Activated CD4-positive, CD25-positive, alpha-beta regulatory T cell (primary cell): Measurements from ENCODE around the gene ITPRID1.
"Not testable (repeated sequence)": the region's sequence is repeated elsewhere in the genome, so short reads cannot be mapped to it uniquely, and the experiment has no call there.

Experiments used
- DNase-seq, 4 experiments: peaks; one replicate each; lab custom pipeline; 2025; lab: John Stamatoyannopoulos, UW

ITPRID1 gene

GRCh38 chr7:31516680-31517502, 3.0 kb downstream of the ITPRID1 start:
- DNase-seq: no peak

- DNase-seq: no peak
Measured at GRCh38 chr7:31517513-31517912, 3.6 kb downstream of the ITPRID1 start.

GRCh38 chr7:31518766-31519165, 4.9 kb downstream of the ITPRID1 start:
- no peak for DNase-seq

GRCh38 chr7:31521336-31522010, 7.6 kb downstream of the ITPRID1 start:
- DNase-seq: no peak

- DNase-seq: no peak
Measured at GRCh38 chr7:31526864-31527263, 13.0 kb downstream of the ITPRID1 start.

GRCh38 chr7:31529103-31529502, 15.2 kb downstream of the ITPRID1 start:
- no peak for DNase-seq

GRCh38 chr7:31540651-31541185, 26.8 kb downstream of the ITPRID1 start:
- not testable (repeated sequence) for DNase-seq

- DNase-seq: no peak
Measured at GRCh38 chr7:31545549-31545948, 31.7 kb downstream of the ITPRID1 start.

- DNase-seq: no peak
Measured at GRCh38 chr7:31549611-31550010, 35.7 kb downstream of the ITPRID1 start.

- no peak for DNase-seq
Measured at GRCh38 chr7:31550432-31550831, 36.5 kb downstream of the ITPRID1 start.

- DNase-seq: no peak
Measured at GRCh38 chr7:31553661-31554081, 39.8 kb downstream of the ITPRID1 start.

- DNase-seq: no peak
Measured at GRCh38 chr7:31562002-31562401, 48.1 kb downstream of the ITPRID1 start.

- DNase-seq: no peak
Measured at GRCh38 chr7:31563522-31563921, 49.6 kb downstream of the ITPRID1 start.

GRCh38 chr7:31563951-31564350, 50.1 kb downstream of the ITPRID1 start:
- DNase-seq: no peak

- no peak for DNase-seq
Measured at GRCh38 chr7:31564661-31565060, 50.8 kb downstream of the ITPRID1 start.

- DNase-seq: no peak
Measured at GRCh38 chr7:31569528-31569927, 55.6 kb downstream of the ITPRID1 start.

GRCh38 chr7:31583526-31583925, 69.6 kb downstream of the ITPRID1 start:
- DNase-seq: no peak

GRCh38 chr7:31583942-31584341, 70.1 kb downstream of the ITPRID1 start:
- no peak for DNase-seq

GRCh38 chr7:31595390-31595789, 81.5 kb downstream of the ITPRID1 start:
- no peak for DNase-seq

- no peak for DNase-seq
Measured at GRCh38 chr7:31602041-31602625, 88.2 kb downstream of the ITPRID1 start.

GRCh38 chr7:31603046-31603445, 89.2 kb downstream of the ITPRID1 start:
- DNase-seq: no peak

GRCh38 chr7:31613604-31614003, 99.7 kb downstream of the ITPRID1 start:
- no peak for DNase-seq

- DNase-seq: no peak
Measured at GRCh38 chr7:31633467-31633866, 119.6 kb downstream of the ITPRID1 start.
